Choroid plexus epithelial cell (primary cell): ENCODE results near the gene CADM3.

Source experiments
- DNase-seq: peaks from one replicate; pipeline ENCODE4 v3.0.0-alpha.2; 2010; ENCODE audit warnings: low read depth
- H3K4me3 ChIP-seq: 2 replicates; pipeline ENCODE4 v1.5.1; 2011; ENCODE audit warnings: low read depth, mild to moderate bottlenecking, control low read depth, low read length, moderate library complexity
- CTCF ChIP-seq: conservative IDR thresholded peaks from 2 replicates; pipeline ENCODE4 v1.5.1; 2011; ENCODE audit warnings: low read depth, mild to moderate bottlenecking, control low read depth, inconsistent platforms, low read length, moderate library complexity

Gene CADM3

GRCh38 chr1:159185121-159185520, 13.7 kb downstream of the CADM3 start:
- H3K4me3 ChIP-seq = no peak overlapping the region
- TF ChIP-seq CTCF = no peak
- no peak for DNase-seq

DNA sequence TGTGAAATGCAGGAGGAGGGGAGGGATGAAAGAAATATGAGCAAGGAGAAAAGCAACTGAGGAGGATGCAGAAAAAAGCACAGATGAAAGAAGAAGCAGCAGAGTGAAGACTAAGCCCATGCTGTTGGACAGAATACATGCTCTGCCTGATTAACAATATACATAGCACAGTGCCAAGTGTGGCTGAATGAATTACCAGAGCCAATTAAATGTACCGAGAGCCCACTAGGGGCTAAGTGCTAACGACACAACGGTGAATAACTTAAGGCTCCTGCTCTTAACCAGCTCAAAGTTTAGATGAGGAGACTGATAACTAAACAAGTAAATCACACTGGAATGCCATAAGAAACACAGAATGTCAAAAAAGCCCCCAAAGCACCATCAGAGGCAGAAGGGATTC, 15.6 kb downstream of the CADM3 start:
- H3K4me3 ChIP-seq = no peak overlapping the region
- TF ChIP-seq CTCF = no peak
- no peak for DNase-seq

DNA sequence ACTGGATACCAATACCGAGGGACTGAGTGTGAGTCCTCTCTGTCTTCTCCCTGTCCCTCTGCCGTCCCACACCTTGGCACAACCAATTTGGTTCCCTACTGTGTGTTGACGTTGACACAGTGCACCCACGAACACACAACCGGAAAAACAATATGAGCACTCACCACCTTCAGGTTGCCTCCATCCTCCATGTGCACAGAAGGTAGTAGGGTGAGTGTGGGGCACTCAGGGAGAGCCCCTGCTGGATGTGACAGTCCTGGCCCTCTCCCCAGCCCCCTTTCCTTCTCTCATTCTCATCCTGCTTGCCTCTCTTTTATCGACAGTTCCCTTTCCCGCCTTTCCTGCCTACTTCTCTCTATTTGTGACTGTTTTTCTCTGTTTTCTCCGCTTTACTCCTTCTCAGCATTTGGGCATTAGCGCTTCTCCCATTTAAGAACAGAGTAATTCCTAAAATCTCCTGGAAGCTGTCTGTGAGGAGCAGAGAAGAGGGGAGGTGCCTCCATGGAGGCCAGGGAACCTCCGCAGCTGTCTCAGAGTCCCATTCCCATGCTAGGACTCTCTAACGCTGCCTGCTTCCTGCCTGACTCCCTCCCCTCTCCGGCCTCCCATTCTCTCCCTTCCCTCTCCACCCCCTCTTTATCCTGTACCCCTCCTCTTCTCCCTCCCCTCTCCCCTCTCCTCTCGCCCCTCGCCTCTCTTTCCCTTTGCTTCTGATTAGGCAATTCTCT, 16.4 kb downstream of the CADM3 start:
- no peak for DNase-seq
- no peak overlapping the region for H3K4me3 ChIP-seq
- no peak for TF ChIP-seq CTCF

- no peak for TF ChIP-seq CTCF
- DNase-seq = peak; percentile 36
- H3K4me3 ChIP-seq = no peak overlapping the region
Measured at GRCh38 chr1:159188375-159188788, 17.0 kb downstream of the CADM3 start.

- H3K4me3 ChIP-seq = no peak overlapping the region
- no peak for DNase-seq
- no peak for TF ChIP-seq CTCF
Measured at GRCh38 chr1:159190441-159190840, 19.0 kb downstream of the CADM3 start.

DNA sequence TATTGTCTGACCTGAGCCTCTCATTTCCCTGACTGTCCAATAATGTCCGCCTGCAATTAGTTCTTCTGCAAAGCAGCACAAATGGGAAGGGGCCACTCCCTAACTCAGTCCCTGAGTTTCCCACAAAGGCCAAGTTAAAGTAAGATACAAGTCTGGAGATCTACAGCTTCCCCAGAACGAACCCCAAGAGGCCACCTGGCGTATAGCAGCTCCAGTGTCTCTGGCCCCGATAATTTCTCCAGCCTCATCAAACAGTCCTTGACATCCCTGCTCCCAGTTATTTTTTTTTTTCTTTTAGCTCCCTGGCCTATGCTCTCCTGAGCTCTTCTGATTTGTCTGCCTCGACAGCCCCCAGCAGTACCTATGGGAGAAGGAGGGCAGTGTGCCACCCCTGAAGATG, 25.1 kb downstream of the CADM3 start:
- peak; percentile 14 for DNase-seq
- H3K4me3 ChIP-seq = no peak overlapping the region
- peak; percentile 45 for TF ChIP-seq CTCF
